ENCODE data around the gene TMEM72. TPM values are rescaled to one million over a fixed set of nuclear protein-coding genes. Genes with fewer than 3 reads are reported as not detected.
"Not testable (repeated sequence)": the region's sequence is repeated elsewhere in the genome, so short reads cannot be mapped to it uniquely, and the experiment has no call there.

TMEM72 gene
- not detected for total RNA-seq

DNA sequence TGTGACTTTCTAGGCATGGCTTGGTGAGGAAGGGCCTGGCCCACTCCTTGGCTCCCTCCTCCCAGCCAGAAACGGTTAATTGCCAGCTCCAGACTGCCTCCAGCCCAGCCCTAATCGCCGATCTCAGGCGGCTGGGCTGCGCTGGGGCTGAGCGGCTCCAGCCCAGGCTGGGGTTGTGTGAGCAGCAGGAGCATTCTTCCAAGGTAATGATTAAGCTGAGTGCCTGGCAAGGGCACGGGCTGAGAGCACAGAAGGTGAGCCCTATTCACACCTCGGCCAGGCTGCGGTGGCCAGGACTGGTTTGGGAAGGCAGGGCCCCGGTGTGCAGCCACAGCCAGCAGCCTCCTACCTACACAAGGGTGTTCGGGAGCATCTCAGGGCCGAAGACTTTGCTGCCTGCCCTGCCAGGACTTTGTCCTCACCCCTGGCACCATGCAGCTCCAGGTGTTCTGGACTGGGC lies at the start of gene TMEM72:
Gene TMEM72, plus strand, starts transcription at position 257 of the 460 bp plus-strand sequence. Its CDS starts 176 bp downstream, at position 433.
- Mint-ChIP-seq H3K4me3 (no peak within 1 kb of the TSS), H3K4me1 (peaks cover 14% of the 10 kb centered on the region), H3K27ac (no peak within 1 kb of the TSS), H3K36me3 (ENCODE audit: low read depth) (no peaks in the 10 kb centered on the region), H3K9me3 (ENCODE audit: low read depth) (no peaks in the 10 kb centered on the region), H3K27me3 (no peaks in the 10 kb centered on the region)
- ATAC-seq, result no peak
- no peak for DNase-seq
- intact Hi-C loops (cut with DNase I, micrococcal nuclease), result no loop called here
- ChIA-PET POLR2A (no interaction called here), CTCF (no interaction called here)

DNA sequence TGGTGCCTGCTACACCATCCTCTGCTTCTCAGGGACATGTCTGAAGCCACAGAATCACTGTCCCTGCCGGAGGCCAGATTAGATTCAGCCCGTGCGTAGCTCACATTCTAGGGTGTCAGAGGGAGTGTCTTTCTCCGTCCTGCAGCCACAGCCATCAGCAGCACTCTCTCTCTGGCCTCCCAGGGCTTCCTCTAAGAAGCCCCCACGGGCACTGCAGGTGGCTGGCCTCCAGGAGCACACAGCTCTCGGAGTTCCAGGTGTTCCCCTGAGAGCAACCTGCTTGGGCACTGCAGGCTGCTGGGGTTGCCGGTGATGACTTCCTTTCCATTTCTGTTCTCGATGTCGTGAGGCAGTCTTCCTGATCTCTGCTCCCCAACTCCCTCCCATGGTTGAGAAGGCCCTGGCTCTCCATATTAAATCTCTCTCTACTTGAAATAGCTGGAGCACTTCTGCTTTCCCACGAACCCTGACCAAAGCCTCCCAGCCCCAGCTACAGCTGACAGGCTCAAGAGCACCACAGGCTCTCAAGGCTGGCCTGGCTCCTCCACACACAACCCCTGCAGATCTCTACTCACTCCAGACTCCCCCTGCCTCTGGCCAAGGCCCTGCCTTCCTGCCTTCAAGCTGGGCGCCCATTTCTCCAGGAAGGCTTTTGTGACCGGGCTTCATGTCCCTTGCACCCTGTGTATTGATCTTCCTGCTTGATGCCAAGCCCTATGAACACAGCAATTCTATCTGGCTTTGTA lies 49.0 kb upstream of the TMEM72 start:
- CTCF ChIA-PET, result interaction anchor here (0.6 to 2.0 kb wide), 3 partner anchors 8 to 501 kb away, joined by 3 to 7 read pairs (median 4); no protein-coding TSS in a partner anchor
- intact Hi-C loops (cut with DNase I, micrococcal nuclease), result loop anchor here in 1 of 2 experiments (5.0 kb wide), 2 partner anchors 475 to 1170 kb away; partner anchors contain the start of gene CXCL12

DNA sequence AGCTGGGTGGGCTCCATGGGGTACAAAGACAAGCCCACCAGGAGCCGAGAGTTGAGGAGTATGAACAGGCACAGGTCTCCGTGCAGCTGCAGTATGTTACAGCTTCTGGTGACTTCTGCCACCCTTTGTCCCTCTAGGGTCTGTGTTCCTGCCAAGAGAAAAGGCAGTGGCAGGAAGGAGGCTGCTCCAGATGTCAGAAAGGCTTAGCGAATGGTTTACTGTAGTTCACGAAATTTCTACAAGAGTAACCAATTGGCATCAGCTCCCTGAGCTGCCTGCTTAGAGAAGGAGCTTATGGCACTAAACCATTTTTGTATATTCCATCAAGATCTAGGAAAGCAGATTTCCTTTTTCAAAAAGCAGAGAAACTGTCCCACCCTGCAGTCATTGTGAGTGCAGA lies 48.2 kb upstream of the TMEM72 start:
- ChIA-PET POLR2A (no interaction called here), CTCF (interaction anchor here (0.7 to 2.0 kb wide), 2 partner anchors 9 to 490 kb away, joined by 3 to 7 read pairs; no protein-coding TSS in a partner anchor)
- ATAC-seq (no peak), DNase-seq (no peak)
- H3K4me3 Mint-ChIP-seq, result no peak overlapping the region
- H3K27me3 Mint-ChIP-seq, result peaks cover 41% of the 10 kb centered on the region
- H3K27ac Mint-ChIP-seq, result no peak overlapping the region
- intact Hi-C loops (cut with DNase I, micrococcal nuclease), result loop anchor here in 1 of 2 experiments (5.0 kb wide), 2 partner anchors 476 to 1171 kb away; partner anchors contain the start of gene CXCL12
- H3K4me1 Mint-ChIP-seq, result peaks cover 17% of the 10 kb centered on the region
- H3K36me3 Mint-ChIP-seq (ENCODE audit: low read depth), result no peaks in the 10 kb centered on the region
- no peaks in the 10 kb centered on the region for H3K9me3 Mint-ChIP-seq (ENCODE audit: low read depth)

More for the DNA sequence above, 49.0 kb upstream of the TMEM72 start:
- H3K27ac Mint-ChIP-seq, result no peak overlapping the region
- H3K27me3 Mint-ChIP-seq, result peaks cover 39% of the 10 kb centered on the region
- H3K36me3 Mint-ChIP-seq (ENCODE audit: low read depth), result no peaks in the 10 kb centered on the region
- ATAC-seq, result no peak
- DNase-seq, result no peak
- no peak overlapping the region for H3K4me3 Mint-ChIP-seq
- H3K4me1 Mint-ChIP-seq, result peaks cover 17% of the 10 kb centered on the region
- POLR2A ChIA-PET, result no interaction called here
- no peaks in the 10 kb centered on the region for H3K9me3 Mint-ChIP-seq (ENCODE audit: low read depth)

DNA sequence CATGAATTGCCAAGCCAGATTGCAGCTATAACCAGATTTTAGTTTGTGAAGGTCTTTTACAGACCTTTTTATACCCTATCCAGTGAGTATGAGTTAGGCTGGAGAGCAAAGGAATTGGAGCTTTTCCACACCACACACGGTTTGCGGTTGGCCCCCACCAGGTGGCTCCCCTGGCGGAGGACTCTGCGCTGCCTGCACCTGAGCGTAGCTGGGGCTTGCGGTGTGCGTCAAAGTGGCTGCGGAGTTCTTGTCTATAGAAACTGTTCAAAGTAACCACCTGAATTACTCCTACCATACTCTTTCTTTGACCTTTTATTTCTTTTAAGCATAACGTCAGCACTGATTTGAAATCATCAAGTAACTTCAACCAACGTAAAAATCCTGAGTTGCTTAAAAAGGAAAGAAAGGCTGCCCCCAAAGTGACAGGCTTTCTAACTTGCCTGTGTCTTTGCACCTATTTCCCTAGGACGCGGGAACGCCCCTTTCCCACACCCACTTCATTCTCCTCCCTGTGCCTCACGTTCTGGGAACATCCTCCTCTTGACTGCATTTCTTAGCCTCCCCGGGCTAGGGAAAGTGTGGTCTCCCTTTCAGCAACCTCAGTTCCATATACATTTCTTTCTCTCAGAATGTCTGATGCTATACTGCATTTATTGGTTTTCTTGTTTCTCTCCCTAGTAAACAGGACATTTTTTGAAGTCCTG lies 47.6 kb upstream of the TMEM72 start:
- Mint-ChIP-seq H3K9me3 (ENCODE audit: low read depth) (no peaks in the 10 kb centered on the region), H3K27ac (no peak overlapping the region), H3K27me3 (peaks cover 44% of the 10 kb centered on the region), H3K36me3 (ENCODE audit: low read depth) (no peaks in the 10 kb centered on the region), H3K4me3 (peak overlapping the region; percentile 79), H3K4me1 (peaks cover 17% of the 10 kb centered on the region)
- ChIA-PET CTCF (interaction anchor here (0.7 to 2.2 kb wide), 5 partner anchors 10 to 491 kb away, joined by 3 to 7 read pairs (median 5); no protein-coding TSS in a partner anchor), POLR2A (no interaction called here)
- ATAC-seq, result no peak
- peak; percentile 40 for DNase-seq
- intact Hi-C loops (cut with DNase I, micrococcal nuclease), result loop anchor here (2.0 to 5.0 kb wide), 4 partner anchors 15 to 1193 kb away; partner anchors contain the start of gene CXCL12 (in 1 of the 2)

DNA sequence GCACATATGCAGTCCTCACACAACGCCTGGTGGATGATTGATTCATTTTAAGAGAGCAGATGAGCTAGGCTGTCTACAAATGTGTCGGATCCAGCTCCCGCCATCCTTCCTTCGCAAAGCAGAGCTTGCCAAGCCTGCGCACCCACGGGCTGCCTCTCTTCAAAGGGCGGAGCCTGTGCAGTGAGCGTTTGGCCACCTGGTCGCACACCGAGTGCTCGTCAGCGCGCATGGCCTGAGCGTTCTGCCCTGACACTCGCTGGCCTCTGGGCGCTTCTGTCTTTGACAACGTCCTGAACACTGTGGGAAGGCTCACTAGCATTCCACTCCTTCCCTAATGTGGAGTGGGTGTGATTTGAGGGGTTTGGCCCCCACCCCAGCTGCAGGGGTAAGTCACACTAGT lies 47.1 kb upstream of the TMEM72 start:
- POLR2A ChIA-PET, result no interaction called here
- CTCF ChIA-PET, result interaction anchor here (0.7 to 2.2 kb wide), 6 partner anchors 10 to 480 kb away, joined by 3 to 6 read pairs (median 4); no protein-coding TSS in a partner anchor
- Mint-ChIP-seq H3K27ac (peak overlapping the region; percentile 52), H3K27me3 (peaks cover 48% of the 10 kb centered on the region), H3K4me3 (peak overlapping the region; percentile 79), H3K4me1 (peaks cover 17% of the 10 kb centered on the region), H3K36me3 (ENCODE audit: low read depth) (no peaks in the 10 kb centered on the region), H3K9me3 (ENCODE audit: low read depth) (no peaks in the 10 kb centered on the region)
- intact Hi-C loops (cut with DNase I, micrococcal nuclease), result loop anchor here (2.0 to 5.0 kb wide), 4 partner anchors 15 to 1193 kb away; partner anchors contain the start of gene CXCL12 (in 1 of the 2)
- DNase-seq (peak; percentile 57), ATAC-seq (peak; percentile 45)

DNA sequence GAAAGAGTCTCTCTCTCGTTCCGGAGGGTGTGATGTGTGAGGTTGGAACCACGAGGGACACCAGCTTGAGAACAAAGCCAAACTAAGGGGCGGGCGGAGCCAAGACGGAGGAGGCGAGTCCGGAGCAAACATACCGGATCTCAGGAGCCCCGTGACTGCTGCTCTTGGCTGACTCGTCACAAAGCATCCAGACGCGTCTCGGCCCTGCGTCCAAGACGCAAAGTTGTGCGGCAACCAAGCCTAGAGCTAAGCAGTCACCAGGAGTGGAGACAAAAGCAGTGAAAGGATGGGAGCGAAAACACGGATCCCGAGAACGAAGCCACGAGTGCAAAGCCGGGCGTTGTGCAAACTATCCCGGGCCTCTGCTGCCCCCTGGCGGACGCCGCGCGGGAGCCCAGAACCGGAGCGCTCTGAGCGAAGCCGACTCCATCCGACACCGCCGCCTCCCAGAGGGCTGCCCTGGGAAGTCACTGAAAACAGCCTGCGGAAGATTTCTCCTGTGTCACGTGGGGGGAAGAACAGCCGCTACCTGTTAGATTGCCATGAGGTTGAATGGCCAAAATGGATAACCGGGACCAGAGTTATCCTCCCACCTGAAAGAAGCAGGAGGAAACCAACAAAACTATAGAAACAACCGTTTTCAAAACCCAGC lies 46.4 kb upstream of the TMEM72 start:
- Mint-ChIP-seq H3K4me3 (peak overlapping the region; percentile 79), H3K27ac (peak overlapping the region; percentile 52), H3K27me3 (peaks cover 54% of the 10 kb centered on the region), H3K4me1 (peaks cover 17% of the 10 kb centered on the region), H3K36me3 (ENCODE audit: low read depth) (no peaks in the 10 kb centered on the region), H3K9me3 (ENCODE audit: low read depth) (no peaks in the 10 kb centered on the region)
- intact Hi-C loops (cut with DNase I, micrococcal nuclease), result loop anchor here (2.0 to 5.0 kb wide), 4 partner anchors 14 to 1194 kb away; partner anchors contain the start of gene CXCL12 (in 1 of the 2)
- ATAC-seq (peak; percentile 92), DNase-seq (peak; percentile 92)
- CTCF ChIA-PET, result interaction anchor here (0.7 to 2.2 kb wide), 7 partner anchors 9 to 1171 kb away, joined by 3 to 6 read pairs (median 4); no protein-coding TSS in a partner anchor
- POLR2A ChIA-PET, result no interaction called here

DNA sequence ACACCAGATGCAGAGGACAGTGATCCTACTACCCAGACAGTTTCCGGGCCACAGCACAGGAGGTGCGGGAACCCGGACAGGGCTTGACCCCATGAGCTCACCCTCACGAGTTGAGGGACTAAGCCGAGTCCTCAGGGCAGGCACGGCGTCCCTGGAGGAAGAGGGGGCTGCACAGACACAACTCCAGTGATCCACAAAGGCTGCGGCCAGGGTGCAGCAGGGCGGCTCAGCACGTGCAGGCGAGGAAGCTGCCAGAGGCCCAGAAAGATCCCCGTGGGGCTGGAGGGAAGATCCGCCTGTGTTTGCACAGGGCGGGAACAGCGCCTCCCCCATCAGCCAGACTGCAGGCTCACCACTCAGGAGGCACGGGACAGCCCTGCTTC lies 45.9 kb upstream of the TMEM72 start:
- peaks cover 17% of the 10 kb centered on the region for H3K4me1 Mint-ChIP-seq
- peaks cover 56% of the 10 kb centered on the region for H3K27me3 Mint-ChIP-seq
- ATAC-seq, result no peak
- ChIA-PET POLR2A (no interaction called here), CTCF (interaction anchor here (0.7 to 2.2 kb wide), 2 partner anchors 9 to 1172 kb away, joined by 5 to 6 read pairs; no protein-coding TSS in a partner anchor)
- no peak for DNase-seq
- no peaks in the 10 kb centered on the region for H3K36me3 Mint-ChIP-seq (ENCODE audit: low read depth)
- no peak overlapping the region for H3K27ac Mint-ChIP-seq
- intact Hi-C loops (cut with DNase I, micrococcal nuclease), result loop anchor here (2.0 kb wide), 2 partner anchors 14 to 1194 kb away; no protein-coding TSS in a partner anchor
- H3K4me3 Mint-ChIP-seq, result no peak overlapping the region
- H3K9me3 Mint-ChIP-seq (ENCODE audit: low read depth), result no peaks in the 10 kb centered on the region

DNA sequence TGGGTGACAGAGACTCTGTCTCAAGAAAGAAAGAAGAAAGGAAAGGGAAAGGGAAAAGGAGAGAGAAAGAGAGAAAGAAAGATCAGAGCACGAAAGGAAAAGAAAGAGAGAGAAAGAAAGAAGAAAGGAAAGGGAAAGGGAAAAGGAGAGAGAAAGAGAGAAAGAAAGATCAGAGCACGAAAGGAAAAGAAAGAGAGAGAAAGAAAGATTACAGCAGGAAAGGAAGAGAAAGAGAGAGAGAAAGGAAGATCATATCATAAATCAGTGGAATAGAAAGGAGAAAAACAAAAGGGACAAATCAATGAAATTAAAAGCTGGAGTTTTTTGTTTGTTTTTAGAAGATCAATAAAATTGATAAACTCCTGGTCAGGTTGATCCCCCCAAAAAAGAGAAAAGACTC lies 44.8 kb upstream of the TMEM72 start:
- H3K27ac Mint-ChIP-seq; DNase-seq; H3K36me3 Mint-ChIP-seq (ENCODE audit: low read depth); H3K9me3 Mint-ChIP-seq (ENCODE audit: low read depth); CTCF ChIA-PET; ATAC-seq; H3K4me3 Mint-ChIP-seq; intact Hi-C loops (cut with DNase I, micrococcal nuclease): not testable (repeated sequence)
- peaks cover 17% of the 10 kb centered on the region for H3K4me1 Mint-ChIP-seq
- peaks cover 54% of the 10 kb centered on the region for H3K27me3 Mint-ChIP-seq
- POLR2A ChIA-PET, result interaction anchor here (0.6 kb wide), 1 partner anchor 134 kb away, joined by 3 read pairs; no protein-coding TSS in a partner anchor

DNA sequence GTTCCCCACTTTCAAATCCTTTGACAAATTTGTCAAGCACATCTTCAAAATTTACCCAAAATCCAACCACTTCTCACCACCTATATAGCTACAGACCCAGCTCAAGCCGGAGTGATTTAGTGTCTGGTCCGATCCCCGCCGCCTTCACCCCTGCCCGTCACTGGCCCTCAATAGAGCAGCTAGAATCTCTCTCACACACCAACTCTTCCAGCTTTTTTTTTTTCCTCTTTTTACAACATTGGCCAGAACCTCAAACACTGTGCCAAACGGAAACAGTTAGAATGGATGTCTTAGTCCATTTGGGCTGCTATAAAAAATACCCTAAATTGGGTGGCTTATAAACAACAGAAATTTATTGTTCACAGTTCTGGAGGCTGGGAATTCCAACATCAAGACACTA lies 41.1 kb upstream of the TMEM72 start:
- peaks cover 2% of the 10 kb centered on the region for H3K4me1 Mint-ChIP-seq
- H3K9me3 Mint-ChIP-seq (ENCODE audit: low read depth), result no peaks in the 10 kb centered on the region
- ChIA-PET POLR2A (no interaction called here), CTCF (interaction anchor here (2.0 kb wide), 1 partner anchor 13 kb away, joined by 4 read pairs; no protein-coding TSS in a partner anchor)
- H3K4me3 Mint-ChIP-seq, result no peak overlapping the region
- no peak overlapping the region for H3K27ac Mint-ChIP-seq
- intact Hi-C loops (cut with DNase I, micrococcal nuclease), result no loop called here
- no peak for ATAC-seq
- H3K36me3 Mint-ChIP-seq (ENCODE audit: low read depth), result no peaks in the 10 kb centered on the region
- no peak for DNase-seq
- peaks cover 34% of the 10 kb centered on the region for H3K27me3 Mint-ChIP-seq

DNA sequence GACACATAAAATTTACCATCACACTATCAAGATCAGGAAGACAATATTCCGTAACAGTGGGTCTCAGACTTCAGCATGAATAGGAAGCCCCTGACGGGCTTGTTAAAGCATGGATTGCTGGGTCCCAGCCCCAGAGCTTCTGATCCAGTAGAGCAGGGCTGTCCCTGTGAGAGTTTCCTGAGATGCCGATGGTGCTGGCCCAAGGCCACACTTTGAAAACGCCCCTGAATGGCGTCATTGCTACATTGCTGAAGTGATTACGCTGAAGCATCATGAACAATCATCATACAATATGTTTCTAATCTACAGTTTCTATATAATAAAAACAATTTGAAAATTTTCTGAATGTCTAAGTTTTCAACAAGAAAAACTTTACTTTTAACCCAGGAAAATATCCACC lies 38.0 kb upstream of the TMEM72 start:
- POLR2A ChIA-PET, result no interaction called here
- no peak for DNase-seq
- Mint-ChIP-seq H3K9me3 (ENCODE audit: low read depth) (no peaks in the 10 kb centered on the region), H3K4me1 (no peaks in the 10 kb centered on the region), H3K36me3 (ENCODE audit: low read depth) (no peaks in the 10 kb centered on the region), H3K4me3 (no peak overlapping the region), H3K27ac (no peak overlapping the region), H3K27me3 (peaks cover 15% of the 10 kb centered on the region)
- intact Hi-C loops (cut with DNase I, micrococcal nuclease), result no loop called here
- ATAC-seq, result no peak
- CTCF ChIA-PET, result interaction anchor here (1.9 kb wide), 1 partner anchor 9 kb away, joined by 6 read pairs; no protein-coding TSS in a partner anchor

DNA sequence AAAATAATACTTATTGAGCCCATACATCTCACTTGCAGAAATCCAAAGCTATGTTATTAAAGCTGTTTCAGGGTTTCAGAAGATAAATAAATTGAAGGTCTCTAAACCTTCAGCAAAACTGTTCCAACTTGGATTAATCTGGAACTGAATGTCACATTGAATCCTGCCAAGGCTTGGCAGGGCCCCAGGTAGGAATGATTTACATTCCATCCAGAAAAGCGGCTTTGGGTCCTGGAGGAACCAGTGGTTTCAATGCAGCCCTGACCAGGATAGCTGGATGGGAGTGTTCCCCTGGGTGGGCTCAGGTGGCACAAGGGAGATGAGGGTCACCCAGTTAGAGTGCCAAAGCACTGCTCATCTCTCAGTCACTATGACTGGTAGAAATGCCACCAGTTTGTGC lies 37.0 kb upstream of the TMEM72 start:
- intact Hi-C loops (cut with DNase I, micrococcal nuclease), result no loop called here
- peaks cover 7% of the 10 kb centered on the region for H3K27me3 Mint-ChIP-seq
- H3K9me3 Mint-ChIP-seq (ENCODE audit: low read depth), result no peaks in the 10 kb centered on the region
- H3K4me1 Mint-ChIP-seq, result peaks cover 4% of the 10 kb centered on the region
- H3K36me3 Mint-ChIP-seq (ENCODE audit: low read depth), result no peaks in the 10 kb centered on the region
- ATAC-seq (no peak), DNase-seq (no peak)
- ChIA-PET CTCF (interaction anchor here (0.6 to 1.9 kb wide), 2 partner anchors 10 to 577 kb away, joined by 3 to 6 read pairs; no protein-coding TSS in a partner anchor), POLR2A (no interaction called here)
- no peak overlapping the region for H3K4me3 Mint-ChIP-seq
- H3K27ac Mint-ChIP-seq, result no peak overlapping the region

Data from activated CD4-positive, alpha-beta T cell treated with anti-CD3 and anti-CD28 coated beads for 36 hours (primary cell).